HTR-8/SVneo (cell line): ENCODE data around the gene RHBDD1.
A peak's percentile ranks its signal among the peaks of the same experiment; 100 is the strongest.

Source experiments
- DNase-seq: peaks from one replicate; pipeline ENCODE4 v3.0.0; 2011; ENCODE audit warnings: low spot score, mixed read lengths; ENCODE audit not compliant: insufficient read length
- FAIRE-seq: peaks from 2 replicates; lab custom pipeline; 2011; peaks lifted over from hg19 to GRCh38; lab: Jason Lieb, UNC

RHBDD1 gene

GRCh38 chr2:226882606-226883005 lies 46.8 kb downstream of the RHBDD1 start:
- no peak for DNase-seq
- FAIRE-seq = no peak

- FAIRE-seq (no peak), DNase-seq (no peak)
Measured at GRCh38 chr2:226883296-226883795, 47.5 kb downstream of the RHBDD1 start.

DNA sequence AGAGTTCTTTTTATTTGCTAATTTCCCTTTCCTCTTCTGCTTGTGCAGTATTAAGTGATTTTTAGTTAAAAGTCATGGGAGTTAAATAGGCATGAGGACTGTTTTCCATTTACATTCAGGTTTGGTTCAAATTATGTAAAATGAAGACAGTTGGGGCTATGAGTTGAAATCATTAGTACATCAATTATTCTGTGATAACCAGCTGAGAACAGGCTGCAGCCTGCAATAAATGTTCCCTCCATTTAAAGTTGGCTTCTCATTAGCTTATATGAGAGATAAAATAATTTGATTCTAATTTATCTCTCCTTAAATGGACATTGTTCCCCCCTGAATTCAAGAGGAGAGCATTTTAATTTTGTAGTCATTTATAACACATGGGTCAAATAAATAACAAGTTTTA lies 48.3 kb downstream of the RHBDD1 start:
- no peak for FAIRE-seq
- DNase-seq = no peak

DNA sequence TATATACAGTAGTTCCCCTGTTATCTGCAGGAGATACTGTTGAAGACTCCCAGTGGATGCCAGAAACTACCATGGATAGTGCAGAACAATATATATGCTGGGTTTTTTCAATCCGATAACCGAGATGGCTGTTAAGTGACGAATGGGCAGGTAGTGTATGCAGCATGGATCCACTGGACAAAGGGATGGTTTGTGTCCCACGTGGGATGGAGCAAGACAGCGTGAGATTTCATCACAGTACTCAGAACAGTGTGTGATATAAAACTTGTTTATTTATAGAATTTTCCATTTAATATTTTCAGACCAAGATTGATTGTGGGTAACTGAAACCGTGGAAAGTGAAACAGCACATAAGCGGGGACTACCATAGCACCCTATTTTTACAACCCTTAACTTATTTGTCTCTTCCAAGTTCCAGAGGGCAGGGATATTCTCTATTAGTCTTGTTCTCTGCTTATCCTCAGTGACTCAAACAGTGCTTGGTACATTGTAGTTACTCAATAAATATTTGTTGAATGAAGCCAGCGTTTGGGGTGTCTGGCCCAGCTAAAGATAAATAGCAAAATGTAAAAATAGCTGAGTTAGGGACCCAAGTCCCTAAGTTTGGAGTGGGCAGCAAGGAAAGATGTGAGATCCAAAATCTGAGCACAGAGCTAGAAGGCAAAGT lies 50.0 kb downstream of the RHBDD1 start:
- no peak for DNase-seq
- peak; percentile 26 for FAIRE-seq

DNA sequence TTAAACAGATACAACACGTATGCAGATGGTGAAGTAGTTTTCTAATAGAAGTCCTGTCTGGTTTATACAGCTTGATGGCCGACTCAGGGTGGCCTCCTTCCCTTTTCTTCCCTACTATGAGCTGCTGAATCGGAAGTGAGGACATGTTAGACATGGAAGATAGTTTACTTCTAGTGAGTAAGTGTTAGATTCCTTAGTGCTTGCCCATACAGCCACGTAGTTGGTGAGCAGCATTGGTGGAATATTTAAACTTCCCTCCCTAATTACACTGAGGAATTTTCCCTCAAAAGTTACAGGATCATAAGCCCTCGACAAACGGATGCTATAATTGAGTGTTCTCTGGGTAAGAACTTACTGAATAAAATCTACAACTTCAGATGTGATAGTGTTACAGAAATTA lies 52.1 kb downstream of the RHBDD1 start:
- DNase-seq = no peak
- no peak for FAIRE-seq

DNA sequence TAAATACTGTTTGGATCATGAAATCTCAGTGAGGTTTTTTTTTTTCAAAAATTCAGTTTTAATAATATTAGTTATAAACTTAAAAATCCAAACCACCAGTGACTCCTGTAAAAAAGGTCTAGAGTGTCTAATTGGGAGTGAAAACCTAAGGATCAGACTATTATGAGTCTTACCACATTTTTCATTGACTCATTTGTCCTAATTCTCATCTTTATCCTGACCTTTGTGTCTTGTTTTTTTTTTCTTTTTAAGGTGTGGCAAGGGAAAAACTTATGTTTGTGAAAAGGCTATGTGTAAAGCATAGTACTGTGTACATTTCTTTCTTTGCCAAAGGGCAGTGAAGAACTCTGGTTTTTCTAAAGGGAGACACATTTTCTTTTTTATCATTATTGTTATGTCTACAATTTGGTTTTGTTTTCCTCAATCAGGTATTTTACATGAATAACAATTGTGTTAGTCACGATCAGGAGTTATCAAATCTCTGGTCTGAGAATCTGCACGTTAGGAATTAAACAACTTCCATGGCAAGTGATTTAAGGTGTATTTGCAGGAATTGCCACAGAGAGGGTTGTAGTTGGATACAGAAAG lies 52.6 kb downstream of the RHBDD1 start:
- DNase-seq = no peak
- no peak for FAIRE-seq

- DNase-seq (no peak), FAIRE-seq (no peak)
Measured at GRCh38 chr2:226888971-226889370, 53.1 kb downstream of the RHBDD1 start.

- DNase-seq = no peak
- no peak for FAIRE-seq
Measured at GRCh38 chr2:226890286-226890685, 54.4 kb downstream of the RHBDD1 start.

DNA sequence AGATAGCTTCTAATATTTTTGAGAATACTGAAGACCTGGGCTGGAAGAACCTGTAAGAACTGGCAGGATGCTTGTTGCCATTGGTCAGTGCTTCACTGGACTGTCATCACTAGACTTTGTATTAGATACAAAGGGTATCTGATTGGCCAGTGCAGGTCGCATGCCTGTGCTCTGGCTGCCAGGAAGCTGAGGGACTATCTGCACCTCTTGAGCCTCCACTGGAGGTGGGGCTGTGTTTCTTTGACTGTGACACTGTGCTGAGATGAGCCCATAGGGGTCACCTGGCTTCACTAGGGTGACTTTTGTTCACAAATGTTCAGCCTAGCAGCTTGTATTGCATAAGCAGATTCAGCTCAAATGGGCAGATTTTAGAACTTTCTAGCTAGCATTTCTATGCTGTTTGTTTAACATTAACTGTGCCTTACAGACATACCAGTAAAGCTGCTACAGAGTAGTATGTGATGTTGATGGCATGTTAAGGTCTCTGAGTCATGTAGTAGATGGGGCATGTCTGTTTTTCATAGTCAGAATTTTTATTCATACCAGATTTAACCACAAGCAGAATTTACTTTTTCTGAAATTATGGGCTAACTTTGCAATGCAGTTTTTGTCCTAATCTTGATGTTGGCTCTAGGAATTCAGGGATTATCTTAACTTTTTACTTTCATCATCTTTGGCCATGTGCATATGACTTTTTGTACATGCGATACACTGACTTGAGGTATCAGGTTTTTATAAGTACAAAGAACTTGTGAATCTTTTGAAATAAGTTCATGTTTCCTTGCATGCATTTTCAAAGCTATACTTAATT lies 56.1 kb downstream of the RHBDD1 start:
- DNase-seq (no peak), FAIRE-seq (no peak)

- FAIRE-seq (no peak), DNase-seq (no peak)
Measured at GRCh38 chr2:226892729-226893128, 56.9 kb downstream of the RHBDD1 start.

DNA sequence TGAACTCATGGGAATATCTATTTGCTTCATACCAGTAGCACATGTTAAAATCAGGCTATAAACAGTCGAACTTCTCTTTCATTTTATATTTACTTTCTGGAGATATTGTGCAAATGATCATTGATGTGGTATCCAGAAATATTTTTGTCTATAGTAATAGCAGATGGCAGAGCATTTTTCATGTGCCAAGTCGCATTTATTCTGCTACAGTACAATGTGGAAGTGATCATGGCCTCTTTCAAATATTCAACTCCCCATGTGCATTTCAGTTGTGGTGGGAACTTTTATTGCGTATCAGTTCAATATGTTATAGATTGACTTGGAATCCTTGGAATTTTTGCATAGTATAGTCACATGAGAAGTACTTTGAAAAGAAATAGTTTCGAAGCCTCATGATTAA lies 57.4 kb downstream of the RHBDD1 start:
- no peak for FAIRE-seq

DNA sequence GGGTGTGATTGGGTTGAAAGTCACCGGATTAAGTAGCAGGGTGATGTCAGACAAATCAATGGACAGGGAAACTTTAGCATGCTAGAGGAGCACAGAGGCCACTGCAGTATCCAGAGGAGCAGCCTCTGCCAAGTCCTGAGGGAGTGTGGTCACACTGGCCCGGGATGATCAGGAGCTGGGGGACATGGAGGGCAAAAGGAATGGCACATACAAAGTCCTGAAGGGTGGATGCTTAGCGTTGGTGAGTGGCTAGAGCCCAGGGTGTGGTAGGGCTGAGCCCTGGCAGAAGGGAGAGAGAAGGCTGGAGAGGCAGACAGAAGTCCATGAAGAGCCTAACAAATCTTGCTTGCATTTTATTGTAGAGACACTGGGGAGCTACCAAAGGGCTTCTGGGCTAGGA lies 58.9 kb downstream of the RHBDD1 start:
- DNase-seq = no peak
- FAIRE-seq = no peak

More for the DNA sequence above, 57.4 kb downstream of the RHBDD1 start:
- no peak for DNase-seq

DNA sequence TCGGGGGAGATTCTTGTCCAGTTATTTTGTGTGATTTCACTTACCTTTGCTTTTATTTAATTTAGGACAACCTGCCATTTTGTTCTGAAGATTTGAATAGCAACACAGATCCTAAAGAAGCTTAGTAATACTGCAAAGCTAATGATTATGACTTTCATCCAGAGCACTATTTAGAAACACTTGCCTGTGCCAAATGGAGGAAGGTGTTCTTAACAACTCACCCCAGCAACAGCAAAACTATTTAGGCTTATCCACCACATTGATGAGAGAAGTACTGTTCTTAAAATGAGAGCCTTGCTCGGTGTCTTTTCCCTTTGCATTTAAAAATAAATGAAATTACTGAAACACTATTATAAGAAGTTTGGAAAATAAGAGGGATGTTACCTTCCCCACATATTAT lies 59.7 kb downstream of the RHBDD1 start:
- DNase-seq (no peak), FAIRE-seq (no peak)

GRCh38 chr2:226898121-226898520 lies 62.3 kb downstream of the RHBDD1 start:
- DNase-seq = no peak
- FAIRE-seq = no peak

DNA sequence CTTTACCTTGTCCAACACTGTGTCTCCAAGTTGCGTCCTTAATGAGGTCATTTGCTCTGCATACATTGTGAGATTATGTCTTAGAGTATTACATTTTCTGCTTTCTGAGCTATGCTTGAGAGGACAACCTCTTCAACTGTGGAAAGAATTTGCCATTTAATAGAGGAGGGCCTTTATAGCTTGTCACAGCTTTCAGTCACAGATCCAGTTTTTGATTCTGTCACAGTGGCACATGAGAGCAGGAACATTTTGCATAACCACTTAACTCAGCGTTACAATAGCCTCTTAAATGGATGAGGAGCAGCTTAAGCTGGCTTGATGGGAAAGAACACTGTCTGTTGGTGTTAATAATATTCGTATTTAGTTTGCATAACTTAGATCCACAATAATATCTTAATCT lies 63.0 kb downstream of the RHBDD1 start:
- no peak for DNase-seq
- no peak for FAIRE-seq

- DNase-seq (no peak), FAIRE-seq (no peak)
Measured at GRCh38 chr2:226902041-226902966, 66.5 kb downstream of the RHBDD1 start.

DNA sequence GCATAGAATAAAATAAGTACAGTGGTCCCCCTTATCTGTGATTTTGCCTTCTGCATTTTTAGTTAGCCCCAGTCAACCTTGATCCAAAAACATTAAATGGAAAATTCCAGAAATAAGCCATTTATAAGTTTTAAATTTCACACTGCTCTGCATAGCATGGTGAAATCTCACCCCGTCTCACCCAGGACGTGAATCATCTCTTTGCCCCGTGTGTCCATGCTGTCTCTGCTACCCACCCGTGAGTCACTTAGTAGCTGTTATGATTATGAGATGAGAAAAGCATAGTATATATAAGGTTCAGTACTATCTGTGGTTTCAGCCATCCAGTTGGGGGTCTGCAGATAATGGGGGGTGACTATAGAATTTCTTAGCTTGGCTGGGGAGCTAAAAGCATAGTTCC lies 67.3 kb downstream of the RHBDD1 start:
- DNase-seq = peak; percentile 46
- peak; percentile 57 for FAIRE-seq

DNA sequence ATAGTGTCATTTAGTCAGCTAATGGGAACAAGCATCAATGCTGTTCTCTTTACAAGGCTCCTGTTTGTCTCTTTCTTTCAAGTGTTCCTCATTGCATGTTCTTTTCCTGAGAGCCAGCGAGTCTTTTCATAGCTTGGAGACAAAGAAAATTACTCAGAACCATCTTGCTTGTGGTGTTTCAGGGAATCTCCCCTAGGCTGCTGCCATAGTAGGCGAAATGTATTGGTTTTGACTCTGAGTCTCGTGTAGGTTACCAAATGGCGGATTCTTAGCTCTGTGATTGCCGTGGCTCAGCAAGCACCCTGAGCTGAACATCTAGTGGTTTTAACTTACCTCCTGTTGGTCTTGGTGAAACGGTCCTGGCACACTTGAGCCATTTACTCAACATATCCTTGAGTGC lies 68.7 kb downstream of the RHBDD1 start:
- FAIRE-seq = no peak

DNA sequence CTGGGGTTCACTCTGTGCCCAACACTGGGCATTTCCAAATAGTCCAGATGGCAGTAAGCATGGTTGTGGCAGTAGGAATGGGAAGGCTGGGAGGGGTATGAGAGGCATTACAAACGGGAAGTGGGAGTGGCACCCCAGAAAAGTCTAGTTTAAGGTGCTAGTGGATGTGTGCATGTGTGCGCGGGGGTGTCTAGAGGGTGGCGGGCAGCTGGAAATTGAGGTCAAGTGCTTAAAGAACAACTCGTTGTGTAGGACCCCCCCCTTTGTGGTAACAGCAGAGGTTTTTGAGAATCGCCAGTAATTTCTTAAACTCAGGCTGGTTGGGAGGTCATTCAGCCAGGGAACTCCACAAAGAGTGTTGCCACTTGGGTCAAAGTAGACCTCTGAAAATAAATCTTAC lies 69.9 kb downstream of the RHBDD1 start:
- DNase-seq = no peak
- no peak for FAIRE-seq

More for the DNA sequence above, 68.7 kb downstream of the RHBDD1 start:
- no peak for DNase-seq

GRCh38 chr2:226906163-226906693 lies 70.4 kb downstream of the RHBDD1 start:
- no peak for DNase-seq
- no peak for FAIRE-seq
